ENCODE measurements around the gene RPS6KB1.

Gene RPS6KB1

DNA sequence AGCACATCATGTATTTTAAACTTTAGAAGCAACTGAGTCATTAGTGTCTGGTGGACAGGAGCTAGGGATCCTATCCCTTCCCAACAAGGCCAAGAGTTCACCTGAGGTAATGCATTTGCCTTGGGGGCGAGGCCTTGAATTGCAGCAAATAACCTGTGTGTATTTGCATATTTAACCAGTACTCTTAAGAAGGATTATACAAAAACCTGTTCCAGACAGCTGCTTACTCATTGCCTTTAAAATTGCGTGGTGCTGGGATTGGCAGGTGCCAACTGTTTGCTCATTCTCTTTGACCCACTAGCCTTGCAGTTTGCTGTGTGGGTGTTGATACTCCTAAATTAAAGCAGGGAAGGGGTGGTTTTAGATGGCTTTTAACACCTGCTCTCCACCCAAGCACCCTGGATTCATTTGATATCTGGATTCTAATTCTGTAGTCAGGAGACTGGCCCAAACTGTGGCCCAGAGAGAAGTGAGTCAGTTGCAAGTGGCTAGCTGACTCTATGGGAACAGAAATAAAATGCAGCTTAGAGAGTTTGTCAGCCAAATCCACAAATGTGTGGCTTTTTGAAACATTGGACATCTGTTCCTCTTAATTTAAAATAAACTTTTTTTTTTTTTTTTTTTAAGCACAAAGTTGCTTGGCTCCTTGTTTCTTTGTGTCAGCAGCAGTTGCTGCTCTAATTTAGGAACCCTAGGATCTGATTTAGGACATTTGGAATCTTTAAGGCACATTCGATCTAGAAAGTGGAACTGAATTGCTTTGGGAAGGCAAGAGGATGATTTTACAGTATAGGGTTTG lies 47.1 kb upstream of the RPS6KB1 start:
- ATAC-seq: peak; percentile 7
- TF ChIP-seq PATZ1 (CRISPR knock-in tag; IDR thresholded peaks at IDR 0.05; ENCODE audit: borderline replicate concordance) (no peak), ZNF8 (CRISPR knock-in tag; IDR thresholded peaks at IDR 0.05) (no peak), TCF4 (CRISPR knock-in tag; IDR thresholded peaks at IDR 0.05; ENCODE audit: borderline replicate concordance) (no peak), ZNF565 (CRISPR knock-in tag; conservative IDR thresholded peaks at IDR 0.05; ENCODE audit: low read depth) (no peak; the same call in 1 of the 2 replicates), CSRNP3 (CRISPR knock-in tag; IDR thresholded peaks at IDR 0.05) (peak; percentile 13; the same call in 1 of the 2 replicates), BACH2 (CRISPR knock-in tag; IDR thresholded peaks at IDR 0.05; ENCODE audit: borderline replicate concordance) (no peak), ZFP3 (CRISPR knock-in tag; IDR thresholded peaks at IDR 0.05) (no peak), RARB (CRISPR knock-in tag; IDR thresholded peaks at IDR 0.05) (no peak), PPARA (CRISPR knock-in tag; IDR thresholded peaks at IDR 0.05; ENCODE audit: borderline replicate concordance) (no peak), GLIS3 (CRISPR knock-in tag; IDR thresholded peaks at IDR 0.05) (no peak), ZNF70 (CRISPR knock-in tag; IDR thresholded peaks at IDR 0.05) (no peak), SNAI2 (CRISPR knock-in tag; IDR thresholded peaks at IDR 0.05) (no peak), ARNTL (CRISPR knock-in tag; IDR thresholded peaks at IDR 0.05; ENCODE audit: borderline replicate concordance, low read depth) (no peak), ISL1 (CRISPR knock-in tag; IDR thresholded peaks at IDR 0.05) (peak; percentile 9), OSR1 (CRISPR knock-in tag; IDR thresholded peaks at IDR 0.05) (0 out of 2 replicates have a peak, but pooled peaks have one; percentile 14)
- TF ChIP-seq, protein P1, sequence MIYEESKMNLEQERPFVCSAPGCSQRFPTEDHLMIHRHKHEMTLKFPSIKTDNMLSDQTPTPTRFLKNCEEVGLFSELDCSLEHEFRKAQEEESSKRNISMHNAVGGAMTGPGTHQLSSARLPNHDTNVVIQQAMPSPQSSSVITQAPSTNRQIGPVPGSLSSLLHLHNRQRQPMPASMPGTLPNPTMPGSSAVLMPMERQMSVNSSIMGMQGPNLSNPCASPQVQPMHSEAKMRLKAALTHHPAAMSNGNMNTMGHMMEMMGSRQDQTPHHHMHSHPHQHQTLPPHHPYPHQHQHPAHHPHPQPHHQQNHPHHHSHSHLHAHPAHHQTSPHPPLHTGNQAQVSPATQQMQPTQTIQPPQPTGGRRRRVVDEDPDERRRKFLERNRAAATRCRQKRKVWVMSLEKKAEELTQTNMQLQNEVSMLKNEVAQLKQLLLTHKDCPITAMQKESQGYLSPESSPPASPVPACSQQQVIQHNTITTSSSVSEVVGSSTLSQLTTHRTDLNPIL (CRISPR knock-in tag; IDR thresholded peaks at IDR 0.05; ENCODE audit: low read depth): peak; percentile 71; the same call in 1 of the 2 replicates
- TF ChIP-seq, protein P2, sequence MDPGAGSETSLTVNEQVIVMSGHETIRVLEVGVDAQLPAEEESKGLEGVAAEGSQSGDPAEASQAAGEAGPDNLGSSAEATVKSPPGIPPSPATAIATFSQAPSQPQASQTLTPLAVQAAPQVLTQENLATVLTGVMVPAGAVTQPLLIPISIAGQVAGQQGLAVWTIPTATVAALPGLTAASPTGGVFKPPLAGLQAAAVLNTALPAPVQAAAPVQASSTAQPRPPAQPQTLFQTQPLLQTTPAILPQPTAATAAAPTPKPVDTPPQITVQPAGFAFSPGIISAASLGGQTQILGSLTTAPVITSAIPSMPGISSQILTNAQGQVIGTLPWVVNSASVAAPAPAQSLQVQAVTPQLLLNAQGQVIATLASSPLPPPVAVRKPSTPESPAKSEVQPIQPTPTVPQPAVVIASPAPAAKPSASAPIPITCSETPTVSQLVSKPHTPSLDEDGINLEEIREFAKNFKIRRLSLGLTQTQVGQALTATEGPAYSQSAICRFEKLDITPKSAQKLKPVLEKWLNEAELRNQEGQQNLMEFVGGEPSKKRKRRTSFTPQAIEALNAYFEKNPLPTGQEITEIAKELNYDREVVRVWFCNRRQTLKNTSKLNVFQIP (CRISPR knock-in tag; IDR thresholded peaks at IDR 0.05; ENCODE audit: borderline replicate concordance, low read depth): no peak
- TF ChIP-seq, protein P3, sequence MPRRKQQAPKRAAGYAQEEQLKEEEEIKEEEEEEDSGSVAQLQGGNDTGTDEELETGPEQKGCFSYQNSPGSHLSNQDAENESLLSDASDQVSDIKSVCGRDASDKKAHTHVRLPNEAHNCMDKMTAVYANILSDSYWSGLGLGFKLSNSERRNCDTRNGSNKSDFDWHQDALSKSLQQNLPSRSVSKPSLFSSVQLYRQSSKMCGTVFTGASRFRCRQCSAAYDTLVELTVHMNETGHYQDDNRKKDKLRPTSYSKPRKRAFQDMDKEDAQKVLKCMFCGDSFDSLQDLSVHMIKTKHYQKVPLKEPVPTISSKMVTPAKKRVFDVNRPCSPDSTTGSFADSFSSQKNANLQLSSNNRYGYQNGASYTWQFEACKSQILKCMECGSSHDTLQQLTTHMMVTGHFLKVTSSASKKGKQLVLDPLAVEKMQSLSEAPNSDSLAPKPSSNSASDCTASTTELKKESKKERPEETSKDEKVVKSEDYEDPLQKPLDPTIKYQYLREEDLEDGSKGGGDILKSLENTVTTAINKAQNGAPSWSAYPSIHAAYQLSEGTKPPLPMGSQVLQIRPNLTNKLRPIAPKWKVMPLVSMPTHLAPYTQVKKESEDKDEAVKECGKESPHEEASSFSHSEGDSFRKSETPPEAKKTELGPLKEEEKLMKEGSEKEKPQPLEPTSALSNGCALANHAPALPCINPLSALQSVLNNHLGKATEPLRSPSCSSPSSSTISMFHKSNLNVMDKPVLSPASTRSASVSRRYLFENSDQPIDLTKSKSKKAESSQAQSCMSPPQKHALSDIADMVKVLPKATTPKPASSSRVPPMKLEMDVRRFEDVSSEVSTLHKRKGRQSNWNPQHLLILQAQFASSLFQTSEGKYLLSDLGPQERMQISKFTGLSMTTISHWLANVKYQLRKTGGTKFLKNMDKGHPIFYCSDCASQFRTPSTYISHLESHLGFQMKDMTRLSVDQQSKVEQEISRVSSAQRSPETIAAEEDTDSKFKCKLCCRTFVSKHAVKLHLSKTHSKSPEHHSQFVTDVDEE (CRISPR knock-in tag; IDR thresholded peaks at IDR 0.05): no peak

GRCh38 chr17:59846394-59847165 lies 46.3 kb upstream of the RPS6KB1 start:
- ATAC-seq: peak; percentile 3
- TF ChIP-seq, protein P2 (CRISPR knock-in tag; IDR thresholded peaks at IDR 0.05; ENCODE audit: borderline replicate concordance, low read depth): peak; percentile 26; the same call in 1 of the 2 replicates
- TF ChIP-seq, protein P1 (CRISPR knock-in tag; IDR thresholded peaks at IDR 0.05; ENCODE audit: low read depth): peak; percentile 83
- TF ChIP-seq ISL1 (CRISPR knock-in tag; IDR thresholded peaks at IDR 0.05): no peak
